ENCODE results near the gene SORCS2. TPM values are rescaled to one million over a fixed set of nuclear protein-coding genes. Genes with fewer than 3 reads are reported as not detected.
A peak's percentile ranks its signal among the peaks of the same experiment; 100 is the strongest.

SORCS2 gene
- total RNA-seq, 6 experiments from 2014 or later: 0.18 to 6.2 (median 3.1) TPM

GRCh38 chr4:7529368-7530080 lies 337.2 kb downstream of the SORCS2 start:
- intact Hi-C loops (cut with DNase I): no loop called here
- Histone ChIP-seq H3K9me3 (no peaks in the 10 kb centered on the region), H3K27me3 (no peaks in the 10 kb centered on the region), H3K4me3 (no peak overlapping the region), H3K4me1 (no peaks in the 10 kb centered on the region), H3K36me3 (no peaks in the 10 kb centered on the region), H3K27ac (no peak overlapping the region)
- 72% methylated on average over 8 of the region's 12 CpGs for WGBS (ENCODE audit: insufficient coverage, low coverage, low lambda C conversion rate, missing lambda C conversion rate)
- ATAC-seq (no peak), DNase-seq (no peak)
- TF ChIP-seq CTCF (IDR thresholded peaks at IDR 0.05) (no peak), POLR2A (IDR thresholded peaks at IDR 0.05) (no peak)

DNA sequence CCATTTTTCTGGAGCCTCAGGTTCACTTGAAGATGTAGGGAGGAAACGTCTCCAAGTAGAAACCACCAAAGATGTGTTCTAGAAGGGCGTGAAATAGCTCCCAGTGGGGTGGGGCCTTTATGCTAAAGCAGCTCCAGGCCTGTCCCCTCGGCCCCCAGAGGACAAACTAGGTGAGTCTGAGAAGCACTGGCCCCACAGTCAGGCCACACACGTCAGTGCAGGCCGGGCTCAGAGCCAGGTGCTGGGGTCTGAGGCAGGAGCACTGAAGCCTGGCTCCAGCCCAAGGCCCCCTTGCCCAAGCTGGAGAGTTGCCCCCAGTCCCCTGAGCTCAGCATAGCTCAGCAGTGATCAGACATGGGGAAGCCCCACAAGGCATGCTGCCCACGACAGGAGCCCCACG lies 337.7 kb downstream of the SORCS2 start:
- DNase-seq (no peak), ATAC-seq (no peak)
- 57% methylated on average over 3 of the region's 7 CpGs for WGBS (ENCODE audit: insufficient coverage, low coverage, low lambda C conversion rate, missing lambda C conversion rate)
- no peak overlapping the region for H3K4me3 ChIP-seq
- no peaks in the 10 kb centered on the region for H3K4me1 ChIP-seq
- TF ChIP-seq CTCF (IDR thresholded peaks at IDR 0.05) (no peak), POLR2A (IDR thresholded peaks at IDR 0.05) (no peak)
- intact Hi-C loops (cut with DNase I): no loop called here
- no peak overlapping the region for H3K27ac ChIP-seq
- H3K36me3 ChIP-seq: no peaks in the 10 kb centered on the region
- H3K9me3 ChIP-seq: no peaks in the 10 kb centered on the region
- no peaks in the 10 kb centered on the region for H3K27me3 ChIP-seq

DNA sequence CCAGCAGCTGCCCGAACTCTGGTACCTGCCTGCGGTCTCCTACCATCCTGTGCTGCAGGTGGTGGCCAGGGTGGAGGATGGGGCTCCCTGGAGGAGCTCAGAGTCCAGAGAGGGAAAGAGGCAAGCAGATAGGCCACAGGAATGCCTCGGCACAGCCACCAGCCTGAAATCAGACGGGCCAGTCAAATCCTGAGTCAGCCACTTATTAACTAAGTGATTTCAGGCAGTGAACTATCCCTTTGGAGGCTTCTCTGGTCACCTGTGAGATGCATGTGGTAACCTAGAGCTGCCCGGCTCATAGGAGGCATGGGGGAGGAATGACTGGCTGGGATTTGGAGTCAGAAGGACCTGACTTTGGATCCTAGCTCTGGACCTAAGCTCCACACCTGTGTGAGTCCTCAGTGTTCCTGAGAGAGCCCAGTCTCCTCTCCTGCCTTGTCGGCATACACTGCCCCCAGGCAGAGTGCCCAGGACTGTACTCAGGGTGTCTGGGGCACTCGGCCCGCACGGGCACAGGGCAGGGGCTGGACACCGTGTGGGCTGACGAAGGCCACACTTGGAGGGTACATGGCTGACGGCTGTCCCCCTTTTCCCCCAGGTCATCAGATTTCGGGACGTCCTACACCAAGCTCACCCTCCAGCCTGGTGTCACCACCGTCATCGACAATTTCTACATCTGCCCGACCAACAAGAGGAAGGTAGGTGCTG lies 338.7 kb downstream of the SORCS2 start:
- H3K36me3 ChIP-seq: no peaks in the 10 kb centered on the region
- H3K4me1 ChIP-seq: no peaks in the 10 kb centered on the region
- WGBS (ENCODE audit: insufficient coverage, low coverage, low lambda C conversion rate, missing lambda C conversion rate): 30% methylated on average over 2 of the region's 17 CpGs
- DNase-seq (no peak), ATAC-seq (peak in 3 of 4 donors; percentile 55 to 79 (median 58))
- TF ChIP-seq POLR2A (IDR thresholded peaks at IDR 0.05): peak; percentile 73
- TF ChIP-seq CTCF (IDR thresholded peaks at IDR 0.05): no peak
- H3K27me3 ChIP-seq: no peaks in the 10 kb centered on the region
- no peak overlapping the region for H3K27ac ChIP-seq
- H3K9me3 ChIP-seq: no peaks in the 10 kb centered on the region
- no peak overlapping the region for H3K4me3 ChIP-seq
- intact Hi-C loops (cut with DNase I): no loop called here

- H3K4me3 ChIP-seq: no peak overlapping the region
- no peaks in the 10 kb centered on the region for H3K36me3 ChIP-seq
- intact Hi-C loops (cut with DNase I): no loop called here
- DNase-seq (no peak), ATAC-seq (peak in 2 of 4 donors; percentile 5 to 53)
- H3K27me3 ChIP-seq: no peaks in the 10 kb centered on the region
- WGBS (ENCODE audit: insufficient coverage, low coverage, low lambda C conversion rate, missing lambda C conversion rate): 17% methylated on average over 1 of the region's 8 CpGs
- no peaks in the 10 kb centered on the region for H3K9me3 ChIP-seq
- TF ChIP-seq CTCF (IDR thresholded peaks at IDR 0.05): no peak
- no peak for TF ChIP-seq POLR2A (IDR thresholded peaks at IDR 0.05)
- H3K4me1 ChIP-seq: no peaks in the 10 kb centered on the region
- H3K27ac ChIP-seq: no peak overlapping the region
Measured at GRCh38 chr4:7531640-7531994, 339.3 kb downstream of the SORCS2 start.

Measured in right lobe of liver (tissue), 6 donors.